Left cardiac atrium (tissue), 4 donors: ENCODE data around the gene CHST12. TPM values are rescaled to one million over a fixed set of nuclear protein-coding genes. Genes with fewer than 3 reads are reported as not detected.

ENCODE experiments used
- ATAC-seq, 2 donors: fragments of 200-7000 bp; cut with Tn5 transposase; one replicate each; pipeline ENCODE4 v1.9.1; 2020; ENCODE audit warnings: mild to moderate bottlenecking in 2 of 2, moderate library complexity in 2 of 2
- DNase-seq: peaks from one replicate; pipeline ENCODE4 v3.0.0-alpha.2; 2020
- intact Hi-C, 2 donors: fragments of 100-400 bp; cut with DNase I; formaldehyde crosslinking; loops; one replicate each; pipeline versions ENCODE4 v1.14.1 to v1.15.1; 2022 to 2023
- total RNA-seq, 2 donors: library from RNA; stranded (reverse); fragmentation: NEBNext Ultra II Directional; extraction: Animal tissue kit (Norgen Biotek cat#: 25700); gene quantifications; one replicate each; pipeline ENCODE4 v1.2.1, GENCODE V29; 2021
- donor health status: DM: no; HTN: yes; CAD: no.
- donor health status: DM: no; HTN: yes; CAD: no; lungs with severe emphysema.
- donor health status: DM: yes; HTN: yes; CAD: no.
- donor health status: Dilated cardiomyopathy.

Gene CHST12
- total RNA-seq, 2 donors from 2014 or later = 18.4 to 19.8 TPM

GRCh38 chr7:2484868-2485267 lies 81.5 kb downstream of the CHST12 start:
- intact Hi-C loops = loop anchor here in 1 of 2 donors (5.0 kb wide), 1 partner anchor 67 kb away; no protein-coding TSS in a partner anchor
- ATAC-seq (no peak), DNase-seq (no peak)

DNA sequence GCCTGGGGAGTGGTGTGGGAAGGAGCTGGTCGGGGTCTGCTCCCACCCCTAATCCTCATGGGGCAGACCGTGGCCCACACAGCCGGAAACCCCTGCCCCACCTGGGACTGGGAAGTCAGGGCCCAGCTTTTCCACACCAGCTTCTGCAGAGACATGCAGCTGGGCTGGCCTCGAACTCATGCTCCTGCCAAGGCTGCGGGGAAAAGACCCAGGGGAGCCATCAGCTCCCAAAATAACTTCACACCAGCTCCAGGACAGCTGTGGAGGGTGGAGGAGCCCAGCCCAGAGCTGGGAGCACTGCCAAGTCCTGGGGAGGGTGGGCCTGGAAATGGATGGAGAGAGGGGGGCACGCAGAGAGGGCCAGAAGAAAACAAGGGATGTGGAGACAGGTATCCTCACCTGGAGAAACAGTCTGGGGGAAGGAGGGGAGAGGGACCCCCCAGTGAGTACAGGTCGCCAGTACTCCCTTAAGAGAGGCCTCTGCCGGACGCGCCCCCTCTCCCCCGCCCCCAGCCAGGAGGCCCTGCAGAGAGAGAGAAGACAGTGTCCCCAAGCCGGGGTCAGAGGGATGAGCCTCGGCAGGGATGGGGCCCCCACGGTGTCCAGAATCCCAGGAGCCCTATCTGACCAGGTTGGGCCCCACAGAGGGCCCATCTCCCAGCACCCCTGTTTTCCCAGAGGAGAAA lies 84.3 kb downstream of the CHST12 start:
- intact Hi-C loops = no loop called here
- ATAC-seq = peak; percentile 25 to 79
- DNase-seq = no peak

GRCh38 chr7:2488272-2488645 lies 84.8 kb downstream of the CHST12 start:
- DNase-seq (peak; percentile 73), ATAC-seq (peak; percentile 36 to 80)
- intact Hi-C loops = no loop called here

DNA sequence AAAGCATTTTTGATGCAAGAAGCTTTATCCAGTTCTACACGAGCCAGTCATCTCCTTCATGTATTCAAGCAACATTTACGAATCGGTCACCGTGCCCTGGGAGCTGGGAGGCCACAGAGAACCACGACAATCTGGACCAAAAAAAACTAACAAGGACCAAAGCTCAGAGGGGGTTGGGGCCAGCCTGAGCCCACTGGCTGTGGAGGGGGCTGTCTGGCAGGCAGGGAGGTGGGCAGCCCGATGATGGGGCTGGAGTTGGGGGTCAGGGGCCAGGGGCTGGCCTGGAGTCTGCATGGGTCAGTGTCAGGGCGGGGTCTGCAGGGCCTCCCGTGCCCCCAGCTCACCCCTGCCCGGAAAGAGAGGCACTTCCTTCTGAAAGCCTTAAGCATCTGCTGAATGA lies 85.3 kb downstream of the CHST12 start:
- ATAC-seq = peak in 1 of 2 donors; percentile 3
- intact Hi-C loops = no loop called here
- DNase-seq = no peak

DNA sequence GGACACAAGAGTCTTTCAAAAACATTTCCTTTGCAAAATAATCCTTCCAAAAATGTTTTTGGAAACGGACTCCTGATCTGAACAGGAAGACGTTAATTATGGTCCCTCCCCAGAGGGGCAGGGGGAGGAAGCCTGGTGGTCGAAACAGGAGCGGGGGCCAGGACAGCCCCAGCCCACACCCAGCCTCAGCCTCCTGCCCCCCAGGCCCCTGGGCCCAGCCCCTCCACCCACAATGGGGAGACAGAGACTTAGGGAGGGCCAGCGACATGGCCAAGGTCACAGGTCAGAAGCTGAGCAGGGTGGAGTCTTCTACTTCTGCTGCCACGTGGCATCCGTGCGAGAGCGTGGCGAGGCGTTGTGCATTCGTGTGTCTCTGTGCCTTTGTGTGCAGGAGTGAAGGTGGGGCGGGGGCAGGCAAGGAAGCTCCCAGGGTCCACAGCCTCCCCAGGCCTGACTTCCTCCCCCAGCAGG lies 86.8 kb downstream of the CHST12 start:
- intact Hi-C loops = no loop called here

GRCh38 chr7:2492038-2492437 lies 88.6 kb downstream of the CHST12 start:
- intact Hi-C loops = no loop called here
- no peak for DNase-seq

More for the DNA sequence above, 86.8 kb downstream of the CHST12 start:
- no peak for DNase-seq
- ATAC-seq = peak in 1 of 2 donors; percentile 23

DNA sequence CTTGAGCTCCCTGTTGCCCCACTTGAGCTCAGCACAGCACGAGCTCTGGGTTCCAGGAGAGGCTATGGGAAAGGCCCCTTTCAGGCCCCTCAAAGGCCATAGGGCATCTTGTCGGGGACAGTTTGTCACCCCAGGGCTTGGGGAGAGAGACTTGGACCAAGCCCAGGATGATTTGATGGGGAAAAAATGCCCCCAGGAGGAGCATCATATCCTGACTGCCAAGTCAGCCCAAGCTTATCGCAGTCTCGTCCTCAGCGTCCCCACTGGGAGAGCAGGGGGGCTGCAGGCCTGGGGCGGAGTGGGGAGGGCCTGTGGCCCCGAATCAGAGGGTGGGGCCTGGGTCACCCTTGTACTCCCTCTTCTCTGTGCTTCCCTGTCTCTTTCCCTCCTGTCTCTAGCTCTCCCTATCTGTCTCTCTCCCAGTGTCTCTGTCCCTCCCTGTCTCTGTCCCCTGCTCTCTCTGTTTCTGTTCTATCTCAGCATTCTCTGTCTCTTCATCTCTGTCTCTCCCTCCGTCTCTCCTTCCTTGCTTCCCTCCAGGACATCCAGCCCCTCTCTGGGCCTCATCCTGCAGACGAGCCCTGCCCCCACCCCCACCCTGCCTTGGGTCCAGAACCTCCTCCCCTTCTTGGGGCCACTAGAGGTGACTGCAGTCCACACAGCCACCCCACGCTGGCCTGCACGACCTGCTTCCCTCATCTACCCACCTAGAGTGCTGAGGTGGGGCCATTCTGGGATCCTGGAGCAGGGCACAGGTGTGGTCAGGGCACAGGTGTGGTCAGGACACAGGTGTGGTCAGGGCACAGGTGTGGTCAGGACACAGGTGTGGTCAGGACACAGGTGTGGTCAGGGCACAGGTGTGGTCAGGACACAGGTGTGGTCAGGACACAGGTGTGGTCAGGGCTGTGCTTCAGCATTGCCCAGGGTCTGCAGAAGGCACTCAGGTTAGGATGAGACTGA lies 90.1 kb downstream of the CHST12 start:
- DNase-seq = no peak
- peak; percentile 21 to 22 for ATAC-seq
- intact Hi-C loops = no loop called here

More at GRCh38 chr7:2492038-2492437, 88.6 kb downstream of the CHST12 start:
- ATAC-seq = no peak

GRCh38 chr7:2494191-2495130 lies 91.0 kb downstream of the CHST12 start:
- intact Hi-C loops = no loop called here
- ATAC-seq (peak; percentile 17 to 44), DNase-seq (peak; percentile 62)

DNA sequence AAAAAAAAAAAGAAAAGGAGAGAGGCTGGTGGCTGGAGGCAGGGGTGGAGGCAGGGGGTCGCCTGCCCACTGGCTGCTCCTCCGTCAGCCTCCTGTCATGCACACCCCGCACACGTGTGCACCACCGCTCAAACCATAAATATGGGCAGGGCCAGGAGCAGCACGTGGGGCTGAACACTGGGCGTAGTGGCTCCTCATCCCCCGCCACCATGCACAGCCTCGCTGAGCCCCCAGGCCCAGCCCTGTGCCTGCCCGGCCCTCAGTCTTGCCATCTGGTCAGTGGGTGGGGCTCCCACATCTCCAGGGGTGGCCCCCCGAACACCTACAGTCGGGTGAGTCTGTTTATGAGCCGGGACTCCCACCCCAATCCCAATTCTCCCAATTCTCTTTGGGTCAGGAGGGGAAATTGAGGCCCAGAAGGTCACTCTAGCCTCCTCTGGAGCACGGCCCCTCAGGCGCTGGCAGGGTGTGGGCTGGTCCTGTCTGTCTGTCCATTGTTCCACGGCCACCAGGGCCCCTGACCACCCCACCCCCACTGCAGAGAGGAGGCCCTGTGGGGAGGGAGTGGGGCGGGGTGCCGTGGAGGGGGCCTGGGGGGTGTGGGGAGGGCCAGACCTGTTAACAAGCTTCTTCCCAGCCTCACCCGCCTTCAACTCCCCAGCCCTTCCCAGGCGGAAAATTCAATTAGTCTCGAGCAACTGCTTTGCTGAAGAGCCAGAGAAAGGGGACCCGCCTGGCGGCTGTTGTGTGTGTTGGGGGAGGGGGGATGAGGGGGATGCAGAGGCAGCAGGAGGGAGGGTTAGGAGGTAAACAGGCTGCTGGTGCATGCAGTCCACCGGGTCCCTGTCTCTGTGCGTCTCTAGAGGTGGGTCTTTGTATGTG lies 92.2 kb downstream of the CHST12 start:
- ATAC-seq (no peak), DNase-seq (no peak)
- intact Hi-C loops = no loop called here

DNA sequence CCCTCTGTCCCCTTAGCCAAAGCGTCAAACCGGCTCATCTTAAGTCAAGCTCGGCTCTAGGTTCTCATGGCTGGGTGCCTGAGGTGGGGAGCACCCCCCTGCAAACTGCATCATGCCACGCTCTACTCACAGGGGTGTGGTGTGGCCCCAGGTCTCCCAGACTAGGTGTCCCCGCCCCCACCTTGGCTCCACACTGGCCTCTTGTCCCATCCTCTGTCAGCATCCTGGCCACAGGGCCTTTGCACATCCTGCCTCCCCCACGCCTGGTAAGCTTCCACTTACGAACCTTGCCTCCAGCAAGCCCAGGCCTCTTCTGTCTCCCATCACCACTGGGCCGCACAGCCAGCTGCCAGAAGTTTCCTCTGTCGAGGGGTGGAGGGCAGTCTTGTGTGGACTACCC lies 93.0 kb downstream of the CHST12 start:
- intact Hi-C loops = no loop called here
- no peak for ATAC-seq
- no peak for DNase-seq

DNA sequence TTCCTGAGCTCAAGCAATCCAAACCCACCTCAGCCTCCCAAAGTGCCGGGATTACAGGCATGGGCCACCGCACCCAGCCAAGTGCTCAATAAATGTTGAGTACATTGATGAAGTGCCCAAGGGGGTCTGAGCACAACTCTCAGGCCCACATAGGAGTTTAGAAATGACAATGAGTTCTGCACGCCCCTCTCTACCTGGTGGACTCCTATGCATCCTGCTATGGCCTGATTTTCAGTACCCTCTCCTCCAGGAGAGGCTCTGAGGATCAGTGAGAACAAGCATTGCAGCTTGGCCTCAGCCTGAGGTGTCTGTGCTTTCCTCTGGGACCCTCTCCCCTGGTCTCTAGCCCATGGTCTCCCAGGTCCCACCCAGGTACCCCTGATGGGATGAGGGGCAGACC lies 93.7 kb downstream of the CHST12 start:
- no peak for DNase-seq

DNA sequence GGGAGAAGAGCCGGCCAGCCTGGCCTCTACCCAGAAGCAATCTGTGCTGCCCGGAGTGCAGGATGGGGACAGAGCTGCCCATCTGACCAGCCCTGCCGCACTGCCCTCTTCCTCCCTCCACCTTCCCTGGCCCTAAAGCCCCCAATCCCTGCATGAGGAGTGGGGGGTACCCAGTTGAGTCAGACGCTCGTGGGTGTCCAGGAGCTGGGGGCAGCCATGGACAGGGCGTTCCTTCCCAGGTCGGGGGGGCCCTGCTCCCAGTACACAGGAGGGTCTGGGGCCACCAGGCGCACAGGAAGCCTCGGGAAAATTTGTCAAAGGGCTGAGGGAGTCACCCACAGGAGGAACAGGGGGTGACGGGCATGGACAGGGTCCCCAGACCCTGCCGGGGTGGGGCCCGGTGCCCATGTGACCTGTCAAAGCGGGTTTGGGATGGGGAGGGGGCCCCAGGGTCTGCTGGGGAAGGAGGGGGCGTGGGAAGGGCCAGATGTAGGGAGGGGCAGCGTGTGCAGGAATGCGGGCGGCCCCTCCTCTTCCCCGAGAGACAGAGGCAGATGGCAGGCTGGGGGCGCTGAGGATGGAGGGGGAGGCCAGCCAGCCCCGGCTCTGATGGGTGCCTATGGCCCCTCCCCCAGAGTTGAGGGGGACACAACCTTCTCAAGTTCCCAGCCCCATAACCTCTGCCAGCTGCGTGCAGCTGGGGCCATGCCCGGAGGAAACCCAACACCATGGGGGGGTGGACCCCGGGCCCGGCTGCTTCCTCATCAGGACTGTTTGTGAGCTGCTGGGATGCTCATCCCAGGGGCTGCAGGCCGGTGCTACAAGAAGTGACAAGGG lies 94.3 kb downstream of the CHST12 start:
- DNase-seq (no peak), ATAC-seq (no peak)
- intact Hi-C loops = no loop called here

More for the DNA sequence above, 93.7 kb downstream of the CHST12 start:
- intact Hi-C loops = no loop called here
- ATAC-seq = no peak

Other genes with a start within 250 kb of the CHST12 start
- gene MAD1L1, start 170.7 kb upstream of the CHST12 start, total RNA-seq = 10 to 100 TPM; 18.9 to 24.9 TPM
- 10 to 100 TPM; 18.9 TPM for gene MRM2, start 161.4 kb upstream of the CHST12 start, total RNA-seq
- gene NUDT1, start 161.4 kb upstream of the CHST12 start, total RNA-seq = 10 to 100 TPM; 15.4 to 15.8 TPM
- 10 to 100 TPM; 31.3 to 38.5 TPM for gene SNX8, start 89.2 kb upstream of the CHST12 start, total RNA-seq
- 10 to 100 TPM; 59.6 to 96.1 TPM for gene EIF3B, start 48.8 kb upstream of the CHST12 start, total RNA-seq
- not detected for gene GRIFIN, start 72.8 kb downstream of the CHST12 start, total RNA-seq
- gene LFNG, start 116.2 kb downstream of the CHST12 start, total RNA-seq = 1 to 10 TPM; 8.7 to 9.2 TPM
- gene BRAT1, start 151.9 kb downstream of the CHST12 start, total RNA-seq = 10 to 100 TPM; 14.6 to 17.6 TPM
- 10 to 100 TPM; 11.5 to 12.0 TPM for gene IQCE, start 155.4 kb downstream of the CHST12 start, total RNA-seq
- 10 to 100 TPM; 30.3 to 38.7 TPM for gene TTYH3, start 228.4 kb downstream of the CHST12 start, total RNA-seq